Mesenchymal stem cell (in vitro differentiated cells and primary cell): ENCODE measurements around the gene YIPF3. TPM values are rescaled to one million over a fixed set of nuclear protein-coding genes. Genes with fewer than 3 reads are reported as not detected.
"Not testable (repeated sequence)": the region's sequence is repeated elsewhere in the genome, so short reads cannot be mapped to it uniquely, and the experiment has no call there.

Source experiments
- DNase-seq: peaks from one replicate; pipeline ENCODE4 v3.0.0-alpha.2; 2013
- H2AFZ ChIP-seq: one replicate; pipeline ENCODE4 v1.6.1; 2013; ENCODE audit warnings: low read depth, mild to moderate bottlenecking, control low read depth, inconsistent platforms, low read length, moderate library complexity
- H2AK5ac ChIP-seq: 2 replicates; pipeline ENCODE4 v1.6.1; 2013; ENCODE audit warnings: low read length, moderate library complexity, mild to moderate bottlenecking, inconsistent platforms; ENCODE audit not compliant: severe bottlenecking
- H2BK120ac ChIP-seq: one replicate; pipeline ENCODE4 v1.6.1; 2013; ENCODE audit warnings: low read depth, mild to moderate bottlenecking, inconsistent platforms, low read length, moderate library complexity
- H2BK12ac ChIP-seq, 2 experiments: one replicate each; pipeline ENCODE4 v1.6.1; 2013; ENCODE audit warnings: inconsistent platforms in 2 of 2, low read length in 2 of 2, mild to moderate bottlenecking in 2 of 2, moderate library complexity in 2 of 2, control low read depth in 1 of 2
- H2BK15ac ChIP-seq: one replicate; pipeline ENCODE4 v1.6.1; 2013; ENCODE audit warnings: mild to moderate bottlenecking, low read depth, inconsistent platforms; ENCODE audit not compliant: poor library complexity, severe bottlenecking
- H2BK5ac ChIP-seq: 2 replicates; pipeline ENCODE4 v1.6.1; 2013; ENCODE audit warnings: low read depth, mild to moderate bottlenecking, low read length, control low read depth, inconsistent platforms; ENCODE audit not compliant: poor library complexity, severe bottlenecking
- H3K14ac ChIP-seq, 2 experiments: one replicate each; pipeline ENCODE4 v1.6.1; 2013; ENCODE audit warnings: inconsistent platforms in 2 of 2, low read length in 2 of 2, control low read depth in 1 of 2, mild to moderate bottlenecking in 1 of 2, moderate library complexity in 1 of 2
- H3K18ac ChIP-seq, 2 experiments: one replicate each; pipeline ENCODE4 v1.6.1; 2013; ENCODE audit warnings: inconsistent platforms in 2 of 2, low read length in 2 of 2, control low read depth in 1 of 2, low read depth in 1 of 2, mild to moderate bottlenecking in 1 of 2
- H3K23ac ChIP-seq, 2 experiments: one replicate each; pipeline ENCODE4 v1.6.1; 2013; ENCODE audit warnings: inconsistent platforms in 2 of 2, low read length in 2 of 2, mild to moderate bottlenecking in 2 of 2, moderate library complexity in 2 of 2, control low read depth in 1 of 2
- H3K27ac ChIP-seq: 2 replicates; pipeline ENCODE4 v1.5.1; 2013; ENCODE audit warnings: mild to moderate bottlenecking, moderate library complexity, low read length, control low read depth, inconsistent platforms; ENCODE audit not compliant: poor library complexity, severe bottlenecking
- H3K27me3 ChIP-seq, 2 experiments: 2 replicates each; pipeline versions ENCODE4 v1.6.1 to v1.7.0; 2013; ENCODE audit warnings: low read length in 2 of 2, mild to moderate bottlenecking in 2 of 2, moderate library complexity in 2 of 2, control low read depth in 1 of 2, inconsistent platforms in 1 of 2; ENCODE audit not compliant: control insufficient read depth in 1 of 2, insufficient read depth in 1 of 2
- H3K36me3 ChIP-seq, 2 experiments: 2 replicates each; pipeline versions ENCODE4 v1.6.1 to v1.7.0; 2013; ENCODE audit warnings: low read length in 2 of 2, control low read depth in 1 of 2, inconsistent platforms in 1 of 2, low read depth in 1 of 2, mild to moderate bottlenecking in 1 of 2; ENCODE audit not compliant: insufficient read depth in 2 of 2, control insufficient read depth in 1 of 2
- H3K4ac ChIP-seq, 2 experiments: one replicate each; pipeline ENCODE4 v1.6.1; 2013; ENCODE audit warnings: inconsistent platforms in 2 of 2, low read length in 2 of 2, mild to moderate bottlenecking in 2 of 2, moderate library complexity in 2 of 2, control low read depth in 1 of 2, low read depth in 1 of 2
- H3K4me1 ChIP-seq: 2 replicates; pipeline ENCODE4 v1.6.1; 2013; ENCODE audit warnings: low read depth, low read length, control low read depth; ENCODE audit not compliant: control insufficient read depth, insufficient read depth
- H3K4me2 ChIP-seq: 2 replicates; pipeline ENCODE4 v1.6.1; 2013; ENCODE audit warnings: low read length, mild to moderate bottlenecking, inconsistent platforms; ENCODE audit not compliant: poor library complexity, severe bottlenecking
- H3K4me3 ChIP-seq, 2 experiments: 2 replicates each; pipeline versions ENCODE4 v1.5.1 to v1.7.0; 2013; ENCODE audit warnings: low read length in 2 of 2, mild to moderate bottlenecking in 2 of 2, control low read depth in 1 of 2, low read depth in 1 of 2; ENCODE audit not compliant: insufficient read depth in 1 of 2
- H3K79me1 ChIP-seq: replicated peaks from 2 replicates; pipeline ENCODE4 v1.6.1; 2013; ENCODE audit warnings: mild to moderate bottlenecking, control low read depth, low read length, inconsistent platforms; ENCODE audit not compliant: poor library complexity, severe bottlenecking
- H3K9ac ChIP-seq: 2 replicates; pipeline ENCODE4 v1.7.0; 2013; ENCODE audit warnings: mild to moderate bottlenecking, low read length, moderate library complexity
- H3K9me3 ChIP-seq: 2 replicates; pipeline ENCODE4 v1.7.0; 2013; ENCODE audit warnings: mild to moderate bottlenecking, low read length; ENCODE audit not compliant: control insufficient read depth
- H4K8ac ChIP-seq: one replicate; pipeline ENCODE4 v1.6.1; 2013; ENCODE audit warnings: inconsistent platforms, mild to moderate bottlenecking, low read length, moderate library complexity
- H4K91ac ChIP-seq: one replicate; pipeline ENCODE4 v1.6.1; 2013; ENCODE audit warnings: mild to moderate bottlenecking, low read length, inconsistent platforms
- WGBS: methylation state at CpG from one replicate; pipeline ENCODE4 v1.1.7; 2013; ENCODE audit warnings: mixed read lengths; 5-methylcytosine and 5-hydroxymethylcytosine counted together
- polyA plus RNA-seq, 2 experiments: library from polyadenylated mRNA; stranded (reverse); fragments of 200-250 nt; gene quantifications; one replicate each; pipeline ENCODE4 v1.2.3, GENCODE V29; 2013

The YIPF3 gene
- 171 TPM for polyA plus RNA-seq (2013, experiment 1 of 2)
- 170 TPM for polyA plus RNA-seq (2013, experiment 2 of 2)

- no peak within 1 kb of the TSS for H2BK5ac ChIP-seq
- peak within 1 kb of the TSS; percentile 27 for H2BK120ac ChIP-seq
- H4K91ac ChIP-seq, result peak within 1 kb of the TSS; percentile 90
- H3K27me3 ChIP-seq, result no peaks in the 10 kb centered on the region
- peaks cover 21% of the 10 kb centered on the region for H3K79me1 ChIP-seq
- H3K9me3 ChIP-seq, result no peaks in the 10 kb centered on the region
- peak within 1 kb of the TSS; percentile 69 to 100 for H3K4me3 ChIP-seq
- H2AFZ ChIP-seq, result peak within 1 kb of the TSS; percentile 15
- DNase-seq, result peak; percentile 99
- H3K36me3 ChIP-seq, result peaks cover 52 to 66% of the 10 kb centered on the region in 2 experiments
- H3K27ac ChIP-seq, result peak within 1 kb of the TSS; percentile 73
- H3K14ac ChIP-seq, result peak within 1 kb of the TSS in 1 of 2 experiments; percentile 5
- peak within 1 kb of the TSS; percentile 73 for H3K18ac ChIP-seq
- H3K9ac ChIP-seq, result peak within 1 kb of the TSS; percentile 100
- H3K23ac ChIP-seq, result peak within 1 kb of the TSS; percentile 2 to 70
- H2AK5ac ChIP-seq, result peak within 1 kb of the TSS; percentile 32
- peak within 1 kb of the TSS in 1 of 2 experiments; percentile 35 for H2BK12ac ChIP-seq
- peak within 1 kb of the TSS; percentile 71 for H4K8ac ChIP-seq
- H2BK15ac ChIP-seq, result peak within 1 kb of the TSS; percentile 98
- H3K4ac ChIP-seq, result peak within 1 kb of the TSS; percentile 57 to 91
- H3K4me1 ChIP-seq, result peaks cover 9% of the 10 kb centered on the region
- H3K4me2 ChIP-seq, result peak within 1 kb of the TSS; percentile 72
- WGBS, result under 1% methylated on average over 54 of the region's 57 CpGs
Measured at GRCh38 chr6:43516697-43517504, at the start of gene YIPF3, which contains the start of gene POLR1C. Gene YIPF3 (minus strand): TSS chr6:43516926. CDS start chr6:43516807, 119 bp downstream. Gene POLR1C (plus strand): TSS chr6:43517089. CDS start chr6:43517110, 21 bp downstream.

GRCh38 chr6:43559328-43559727, 42.6 kb upstream of the YIPF3 start:
- Histone ChIP-seq H4K8ac (no peak overlapping the region), H3K14ac (no peak overlapping the region), H3K27ac (no peak overlapping the region), H2AK5ac (no peak overlapping the region), H2BK5ac (no peak overlapping the region), H3K23ac (no peak overlapping the region), H3K18ac (no peak overlapping the region), H3K4me1 (no peaks in the 10 kb centered on the region), H2BK120ac (no peak overlapping the region), H2BK12ac (no peak overlapping the region), H2BK15ac (no peak overlapping the region), H3K4me2 (no peak overlapping the region), H3K4me3 (no peak overlapping the region), H2AFZ (no peak overlapping the region), H3K9ac (no peak overlapping the region), H3K9me3 (no peaks in the 10 kb centered on the region), H3K27me3 (no peaks in the 10 kb centered on the region), H3K79me1 (peaks cover 4% of the 10 kb centered on the region), H3K4ac (no peak overlapping the region), H4K91ac (no peak overlapping the region), H3K36me3 (peaks cover 29 to 94% of the 10 kb centered on the region in 2 experiments)
- no peak for DNase-seq

- H3K36me3 ChIP-seq, result peaks cover 22 to 93% of the 10 kb centered on the region in 2 experiments
- not testable (repeated sequence) for H3K4me1 ChIP-seq, H3K9ac ChIP-seq, H3K4ac ChIP-seq, H3K4me2 ChIP-seq, H2AFZ ChIP-seq, H2BK120ac ChIP-seq, H3K18ac ChIP-seq, H3K27me3 ChIP-seq, H4K8ac ChIP-seq, H2BK12ac ChIP-seq, H3K4me3 ChIP-seq, H3K9me3 ChIP-seq, H3K23ac ChIP-seq, H3K27ac ChIP-seq, H4K91ac ChIP-seq, H3K79me1 ChIP-seq, H2BK5ac ChIP-seq, H2BK15ac ChIP-seq, H2AK5ac ChIP-seq, DNase-seq, H3K14ac ChIP-seq
- WGBS, result 100% methylated on average over 6 of the region's 7 CpGs
Measured at GRCh38 chr6:43557620-43558019, 40.9 kb upstream of the YIPF3 start.

- H2BK120ac ChIP-seq, result no peak overlapping the region
- no peaks in the 10 kb centered on the region for H3K27me3 ChIP-seq
- no peak overlapping the region for H3K23ac ChIP-seq
- no peak overlapping the region for H3K9ac ChIP-seq
- no peak overlapping the region for H2BK5ac ChIP-seq
- peaks cover 37 to 94% of the 10 kb centered on the region in 2 experiments for H3K36me3 ChIP-seq
- H3K18ac ChIP-seq, result no peak overlapping the region
- H3K4ac ChIP-seq, result no peak overlapping the region
- H2BK12ac ChIP-seq, result no peak overlapping the region
- H4K8ac ChIP-seq, result no peak overlapping the region
- no peak overlapping the region for H2AK5ac ChIP-seq
- no peak overlapping the region for H2AFZ ChIP-seq
- no peak overlapping the region for H3K4me3 ChIP-seq
- no peak overlapping the region for H3K14ac ChIP-seq
- H4K91ac ChIP-seq, result peak overlapping the region; percentile 39
- WGBS, result 100% methylated on average over 2 of the region's 3 CpGs
- H3K79me1 ChIP-seq, result no peaks in the 10 kb centered on the region
- H3K4me1 ChIP-seq, result no peaks in the 10 kb centered on the region
- no peak overlapping the region for H2BK15ac ChIP-seq
- DNase-seq, result no peak
- H3K27ac ChIP-seq, result no peak overlapping the region
- no peaks in the 10 kb centered on the region for H3K9me3 ChIP-seq
- no peak overlapping the region for H3K4me2 ChIP-seq
Measured at GRCh38 chr6:43547222-43547621, 30.5 kb upstream of the YIPF3 start.
